H9 (cell line): Measurements from ENCODE around the gene TAPBPL. TPM values are rescaled to one million over a fixed set of nuclear protein-coding genes. Genes with fewer than 3 reads are reported as not detected.

Source experiments
- DNase-seq: peaks from one replicate; pipeline ENCODE4 v3.0.0-alpha.2; 2017
- H2AFZ ChIP-seq: one replicate; pipeline ENCODE4 v1.6.1; 2013; ENCODE audit warnings: mild to moderate bottlenecking, low read length, control low read depth, moderate library complexity
- H2AK5ac ChIP-seq: 2 replicates; pipeline ENCODE4 v1.6.1; 2013; ENCODE audit warnings: low read length, control low read depth, mixed read lengths; ENCODE audit not compliant: insufficient read length
- H2BK120ac ChIP-seq: one replicate; pipeline ENCODE4 v1.6.1; 2013; ENCODE audit warnings: low read depth, mild to moderate bottlenecking, low read length, control low read depth, inconsistent platforms; ENCODE audit not compliant: poor library complexity, severe bottlenecking
- H2BK12ac ChIP-seq: 2 replicates; pipeline ENCODE4 v1.6.1; 2013; ENCODE audit warnings: low read length, control low read depth, mixed read lengths, low read depth; ENCODE audit not compliant: insufficient read length
- H2BK15ac ChIP-seq: 2 replicates; pipeline ENCODE4 v1.6.1; 2013; ENCODE audit warnings: low read depth, low read length, control low read depth
- H2BK20ac ChIP-seq: one replicate; pipeline ENCODE4 v1.6.1; 2013; ENCODE audit warnings: low read depth, mild to moderate bottlenecking, low read length, control low read depth, inconsistent platforms; ENCODE audit not compliant: poor library complexity, severe bottlenecking
- H2BK5ac ChIP-seq: 2 replicates; pipeline ENCODE4 v1.6.1; 2013; ENCODE audit warnings: low read length, control low read depth, mixed read lengths; ENCODE audit not compliant: insufficient read length
- H3K14ac ChIP-seq: 2 replicates; pipeline ENCODE4 v1.6.1; 2013; ENCODE audit warnings: low read length, control low read depth; ENCODE audit not compliant: insufficient read depth
- H3K18ac ChIP-seq: 2 replicates; pipeline ENCODE4 v1.6.1; 2013; ENCODE audit warnings: low read depth, mild to moderate bottlenecking, mixed read lengths, low read length, control low read depth; ENCODE audit not compliant: insufficient read length
- H3K23ac ChIP-seq: 2 replicates; pipeline ENCODE4 v1.6.1; 2013; ENCODE audit warnings: low read length, control low read depth, mixed read lengths, low read depth; ENCODE audit not compliant: insufficient read length
- H3K23me2 ChIP-seq: 2 replicates; pipeline ENCODE4 v1.6.1; 2013; ENCODE audit warnings: low read depth, mild to moderate bottlenecking, mixed read lengths, low read length, control low read depth; ENCODE audit not compliant: insufficient read length, poor library complexity, severe bottlenecking
- H3K27ac ChIP-seq: 2 replicates; pipeline ENCODE4 v1.5.1; 2013; ENCODE audit warnings: low read length, control low read depth, mixed read lengths, low read depth; ENCODE audit not compliant: insufficient read length
- H3K27me3 ChIP-seq: 2 replicates; pipeline ENCODE4 v1.6.1; 2013; ENCODE audit warnings: low read length, control low read depth, inconsistent platforms; ENCODE audit not compliant: insufficient read depth
- H3K4ac ChIP-seq: 2 replicates; pipeline ENCODE4 v1.6.1; 2013; ENCODE audit warnings: low read depth, mild to moderate bottlenecking, control low read depth, inconsistent platforms, low read length, moderate library complexity
- H3K4me1 ChIP-seq: 2 replicates; pipeline ENCODE4 v1.6.1; 2013; ENCODE audit warnings: low read length, control low read depth, inconsistent platforms; ENCODE audit not compliant: insufficient read depth
- H3K4me2 ChIP-seq: 2 replicates; pipeline ENCODE4 v1.6.1; 2013; ENCODE audit warnings: low read length, control low read depth, mixed read lengths; ENCODE audit not compliant: insufficient read length, insufficient read depth
- H3K56ac ChIP-seq: 2 replicates; pipeline ENCODE4 v1.6.1; 2013; ENCODE audit warnings: low read depth, mild to moderate bottlenecking, mixed read lengths, low read length, control low read depth; ENCODE audit not compliant: insufficient read length
- H3K79me1 ChIP-seq: 2 replicates; pipeline ENCODE4 v1.6.1; 2013; ENCODE audit warnings: low read depth, mild to moderate bottlenecking, moderate library complexity, low read length, control low read depth, inconsistent platforms; ENCODE audit not compliant: insufficient read depth, poor library complexity, severe bottlenecking
- H3K79me2 ChIP-seq: 2 replicates; pipeline ENCODE4 v1.6.1; 2013; ENCODE audit warnings: low read length, control low read depth, inconsistent platforms; ENCODE audit not compliant: insufficient read depth
- H3K9ac ChIP-seq: 2 replicates; pipeline ENCODE4 v1.6.1; 2013; ENCODE audit warnings: low read length, control low read depth, mixed read lengths; ENCODE audit not compliant: insufficient read length; ENCODE audit errors: extremely low read depth
- H3K9me3 ChIP-seq: one replicate; pipeline ENCODE4 v1.6.1; 2013; ENCODE audit warnings: low read depth, low read length, inconsistent platforms; ENCODE audit not compliant: control insufficient read depth
- H3T11ph ChIP-seq: one replicate; pipeline ENCODE4 v1.6.1; 2013; ENCODE audit warnings: mild to moderate bottlenecking, low read length, control low read depth, inconsistent platforms
- H4K20me1 ChIP-seq: one replicate; pipeline ENCODE4 v1.6.1; 2013; ENCODE audit not compliant: control insufficient read depth, insufficient read length, insufficient read depth
- H4K5ac ChIP-seq: 2 replicates; pipeline ENCODE4 v1.6.1; 2013; ENCODE audit warnings: low read depth, mild to moderate bottlenecking, mixed read lengths, low read length, control low read depth; ENCODE audit not compliant: insufficient read length
- H4K8ac ChIP-seq: replicated peaks from 2 replicates; pipeline ENCODE4 v1.6.1; 2013; ENCODE audit warnings: low read length, control low read depth, mixed read lengths, low read depth; ENCODE audit not compliant: insufficient read length
- H4K91ac ChIP-seq: 2 replicates; pipeline ENCODE4 v1.6.1; 2013; ENCODE audit warnings: low read depth, mild to moderate bottlenecking, moderate library complexity, mixed read lengths, low read length, control low read depth; ENCODE audit not compliant: insufficient read length
- H3K27ac Mint-ChIP-seq, 3 experiments: 2 replicates in 2 of 3; 3 replicates in 1 of 3; pipeline ENCODE4 v1.8.0; 2020 to 2021; ENCODE audit warnings: mixed read lengths in 3 of 3, mild to moderate bottlenecking in 1 of 3, moderate library complexity in 1 of 3
- H3K27me3 Mint-ChIP-seq: 2 replicates; pipeline ENCODE4 v1.8.0; 2021; ENCODE audit warnings: low read depth, mild to moderate bottlenecking, moderate library complexity, mixed read lengths
- H3K36me3 Mint-ChIP-seq, 3 experiments: 2 replicates in 2 of 3; 3 replicates in 1 of 3; pipeline ENCODE4 v1.8.0; 2020 to 2021; ENCODE audit warnings: low read depth in 3 of 3, mixed read lengths in 3 of 3; ENCODE audit not compliant: insufficient read depth in 1 of 3
- H3K4me1 Mint-ChIP-seq, 2 experiments: 2 replicates each; pipeline ENCODE4 v1.8.0; 2020; ENCODE audit warnings: mixed read lengths in 2 of 2
- H3K4me3 Mint-ChIP-seq, 2 experiments: 2 replicates in 1 of 2; 3 replicates in 1 of 2; pipeline ENCODE4 v1.8.0; 2020 to 2021; ENCODE audit warnings: mild to moderate bottlenecking in 2 of 2, mixed read lengths in 2 of 2, moderate library complexity in 1 of 2
- H3K9me3 Mint-ChIP-seq, 2 experiments: 2 replicates in 1 of 2; 3 replicates in 1 of 2; pipeline ENCODE4 v1.8.0; 2020; ENCODE audit warnings: mild to moderate bottlenecking in 2 of 2, mixed read lengths in 2 of 2, moderate library complexity in 1 of 2
- WGBS: extraction: QIAGEN DNeasy Blood & Tissue Kit; methylation state at CpG from one replicate; pipeline ENCODE4 v1.1.7; 2013; ENCODE audit warnings: missing lambda C conversion rate, low lambda C conversion rate, mixed read lengths; ENCODE audit not compliant: insufficient read length; ENCODE audit errors: extremely low coverage; 5-methylcytosine and 5-hydroxymethylcytosine counted together
- total RNA-seq: library from RNA; stranded (reverse); gene quantifications from 2 replicates; pipeline ENCODE4 v1.2.1, GENCODE V29; 2021
- TF ChIP-seq, protein P1 (sequence below): fragments of 200-600 bp; sonication (generic); conservative IDR thresholded peaks from 3 replicates; pipeline ENCODE4 v1.8.0; 2021; ENCODE audit warnings: antibody characterized with exemption, mild to moderate bottlenecking

Gene TAPBPL
- total RNA-seq, 1 experiment from 2014 or later: 1.4 TPM

- TF ChIP-seq, protein P1, sequence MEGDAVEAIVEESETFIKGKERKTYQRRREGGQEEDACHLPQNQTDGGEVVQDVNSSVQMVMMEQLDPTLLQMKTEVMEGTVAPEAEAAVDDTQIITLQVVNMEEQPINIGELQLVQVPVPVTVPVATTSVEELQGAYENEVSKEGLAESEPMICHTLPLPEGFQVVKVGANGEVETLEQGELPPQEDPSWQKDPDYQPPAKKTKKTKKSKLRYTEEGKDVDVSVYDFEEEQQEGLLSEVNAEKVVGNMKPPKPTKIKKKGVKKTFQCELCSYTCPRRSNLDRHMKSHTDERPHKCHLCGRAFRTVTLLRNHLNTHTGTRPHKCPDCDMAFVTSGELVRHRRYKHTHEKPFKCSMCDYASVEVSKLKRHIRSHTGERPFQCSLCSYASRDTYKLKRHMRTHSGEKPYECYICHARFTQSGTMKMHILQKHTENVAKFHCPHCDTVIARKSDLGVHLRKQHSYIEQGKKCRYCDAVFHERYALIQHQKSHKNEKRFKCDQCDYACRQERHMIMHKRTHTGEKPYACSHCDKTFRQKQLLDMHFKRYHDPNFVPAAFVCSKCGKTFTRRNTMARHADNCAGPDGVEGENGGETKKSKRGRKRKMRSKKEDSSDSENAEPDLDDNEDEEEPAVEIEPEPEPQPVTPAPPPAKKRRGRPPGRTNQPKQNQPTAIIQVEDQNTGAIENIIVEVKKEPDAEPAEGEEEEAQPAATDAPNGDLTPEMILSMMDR: no peak
- H4K20me1 ChIP-seq: no peaks in the 10 kb centered on the region
Measured at GRCh38 chr12:6437586-6437985, 14.3 kb upstream of the TAPBPL start.

More at GRCh38 chr12:6437586-6437985, 14.3 kb upstream of the TAPBPL start:
- H2AFZ ChIP-seq: no peak overlapping the region
- H3K27me3 ChIP-seq: no peaks in the 10 kb centered on the region; the same call in 1 of the 2 replicates
- H4K5ac ChIP-seq: no peak overlapping the region
- H3K14ac ChIP-seq: no peak overlapping the region
- no peaks in the 10 kb centered on the region for H3K4me1 ChIP-seq
- no peak overlapping the region for H2BK20ac ChIP-seq
- H2BK120ac ChIP-seq: no peak overlapping the region
- no CpG with 5 or more reads among the region's 3 CpGs for WGBS
- no peak overlapping the region for H3K4me3 Mint-ChIP-seq
- H4K91ac ChIP-seq: no peak overlapping the region
- H3K79me2 ChIP-seq: no peaks in the 10 kb centered on the region
- no peak overlapping the region for H2BK5ac ChIP-seq
- 0 out of 5 replicates have a peak, but pooled peaks cover 0 to 2% of the 10 kb centered on the region in 2 experiments for H3K9me3 Mint-ChIP-seq
- H3T11ph ChIP-seq: no peak overlapping the region
- H3K4me2 ChIP-seq: no peak overlapping the region
- H2BK12ac ChIP-seq: no peak overlapping the region
- no peak overlapping the region for H3K27ac ChIP-seq
- no peak overlapping the region for H4K8ac ChIP-seq
- no peak for DNase-seq
- no peaks in the 10 kb centered on the region; the same call in 1 of the 2 replicates for H3K27me3 Mint-ChIP-seq
- no peak overlapping the region for H2BK15ac ChIP-seq
- no peaks in the 10 kb centered on the region; a peak in 1 of 7 replicates for H3K36me3 Mint-ChIP-seq
- no peaks in the 10 kb centered on the region for H3K23me2 ChIP-seq
- H2AK5ac ChIP-seq: no peak overlapping the region
- no peak overlapping the region for H3K56ac ChIP-seq
- peaks cover 13 to 22% of the 10 kb centered on the region in 2 experiments for H3K4me1 Mint-ChIP-seq
- H3K9ac ChIP-seq: no peak overlapping the region
- no peak overlapping the region for H3K4ac ChIP-seq
- H3K18ac ChIP-seq: no peak overlapping the region
- no peaks in the 10 kb centered on the region for H3K79me1 ChIP-seq
- no peaks in the 10 kb centered on the region for H3K9me3 ChIP-seq
- H3K23ac ChIP-seq: no peak overlapping the region
- H3K27ac Mint-ChIP-seq: no peak overlapping the region
